Panc1 (cell line): Measurements from ENCODE around the gene KRT13. TPM values are rescaled to one million over a fixed set of nuclear protein-coding genes. Genes with fewer than 3 reads are reported as not detected.

Source experiments
- ATAC-seq: fragments of 200-7000 bp; cut with Tn5 transposase; 2 replicates; pipeline ENCODE4 v1.9.1; 2020; ENCODE audit warnings: mild to moderate bottlenecking, moderate library complexity
- BruUV-seq: library from RNA; stranded (reverse); fragments of 400-500 nt; replicated peaks from 2 replicates; lab custom pipeline; 2021; lab: Mats Ljungman, UMichigan
- CTCF ChIA-PET: fragments of 300-600 bp; sonication (Branson Sonifier 250); formaldehyde crosslinking; loops from one replicate; lab custom pipeline; 2022; ENCODE audit warnings: antibody characterized with exemption; lab: Charles Lee
- POLR2A ChIA-PET: fragments of 300-600 bp; sonication (Branson Sonifier 250); formaldehyde crosslinking; loops from one replicate; lab custom pipeline; 2022; ENCODE audit warnings: antibody characterized with exemption; lab: Charles Lee
- DNase-seq: peaks from one replicate; pipeline ENCODE4 v3.0.0-alpha.2; 2010; ENCODE audit warnings: low read depth, low spot score
- H3K27ac ChIP-seq: 2 replicates; pipeline ENCODE4 v1.5.1; 2011; ENCODE audit warnings: mild to moderate bottlenecking, low read length, inconsistent platforms
- H3K27me3 ChIP-seq: fragments of 200-500 bp; sonication (Bioruptor generic); 2 replicates; pipeline ENCODE4 v1.6.0; 2014; ENCODE audit warnings: low read length, inconsistent platforms; ENCODE audit not compliant: control insufficient read depth, insufficient read depth
- H3K36me3 ChIP-seq: fragments of 200-500 bp; sonication (Bioruptor generic); 2 replicates; pipeline ENCODE4 v1.5.1; 2014; ENCODE audit warnings: inconsistent platforms, mild to moderate bottlenecking, low read length, moderate library complexity; ENCODE audit not compliant: control insufficient read depth, insufficient read depth
- H3K4me1 ChIP-seq: 2 replicates; pipeline ENCODE4 v1.5.1; 2011; ENCODE audit warnings: inconsistent platforms, mild to moderate bottlenecking, low read length, moderate library complexity; ENCODE audit not compliant: control insufficient read depth, insufficient read depth
- H3K4me3 ChIP-seq, 2 experiments: 2 replicates each; pipeline ENCODE4 v1.5.1; 2011 to 2012; ENCODE audit warnings: low read depth in 2 of 2, low read length in 2 of 2, mild to moderate bottlenecking in 2 of 2, inconsistent platforms in 1 of 2, moderate library complexity in 1 of 2
- H3K9me3 ChIP-seq: fragments of 200-500 bp; sonication (Bioruptor generic); 2 replicates; pipeline ENCODE4 v1.5.1; 2014; ENCODE audit warnings: low read depth, mild to moderate bottlenecking, inconsistent platforms, low read length, moderate library complexity; ENCODE audit not compliant: control insufficient read depth, insufficient read depth
- CTCF ChIP-seq: fragments of 450-650 bp; IDR thresholded peaks from 2 replicates; pipeline ENCODE4 v1.5.1; 2017; ENCODE audit warnings: mild to moderate bottlenecking
- POLR2AphosphoS5 ChIP-seq: IDR thresholded peaks from 2 replicates; pipeline ENCODE4 v1.6.1; 2012; ENCODE audit warnings: mild to moderate bottlenecking, low read depth, low read length, moderate library complexity
- REST ChIP-seq, 2 experiments: IDR thresholded peaks; 2 replicates each; pipeline ENCODE4 v1.6.1; 2011 to 2012; ENCODE audit warnings: low read depth in 2 of 2, control low read depth in 1 of 2, low read length in 1 of 2, mild to moderate bottlenecking in 1 of 2, moderate library complexity in 1 of 2; ENCODE audit not compliant: insufficient read depth in 1 of 2
- SIN3A ChIP-seq: IDR thresholded peaks from 2 replicates; pipeline ENCODE4 v1.6.1; 2012; ENCODE audit warnings: low read depth, mild to moderate bottlenecking, low read length, moderate library complexity, borderline replicate concordance; ENCODE audit not compliant: insufficient read depth
- TCF7L2 ChIP-seq: IDR thresholded peaks from 2 replicates; pipeline ENCODE4 v1.6.1; 2011; ENCODE audit warnings: mild to moderate bottlenecking, low read depth, low read length, inconsistent platforms
- in situ Hi-C: cut with HindIII; loops from 2 replicates; pipeline ENCODE4 v1.10.0; 2016; ENCODE audit warnings: low sequenced_read_pairs, low pct_unique_long_range_greater_than_20kb
- intact Hi-C: fragments of 100-400 bp; cut with micrococcal nuclease; formaldehyde crosslinking; loops from one replicate; pipeline ENCODE4 v1.10.0; 2022; ENCODE audit not compliant: unreplicated experiment
- total RNA-seq: library from RNA; stranded (reverse); gene quantifications from one replicate; pipeline ENCODE4 v1.2.1, GENCODE V29; 2021; ENCODE audit not compliant: unreplicated experiment

Gene KRT13
- total RNA-seq, 1 experiment from 2014 or later = 0.36 TPM

GRCh38 chr17:41530062-41531048 is 24.9 kb upstream of the KRT13 start:
- peak; percentile 75 for ATAC-seq
- ChIA-PET POLR2A (interaction anchor here (0.5 to 1.1 kb wide), 5 partner anchors 9 to 1054 kb away, joined by 3 to 5 read pairs (median 3); no protein-coding TSS in a partner anchor), CTCF (interaction anchor here (0.6 to 4.0 kb wide), 4 partner anchors 18 to 209 kb away, joined by 3 to 42 read pairs (median 8); no protein-coding TSS in a partner anchor)
- H3K27me3 ChIP-seq = no peaks in the 10 kb centered on the region
- H3K36me3 ChIP-seq = peaks cover 5% of the 10 kb centered on the region; the same call in 1 of the 2 replicates
- BruUV-seq = no TSS peak
- H3K27ac ChIP-seq = peak overlapping the region; percentile 96
- in situ Hi-C loops (loop anchor here (25.0 kb wide), 1 partner anchor 107 kb away; no protein-coding TSS in a partner anchor), intact Hi-C loops (no loop called here)
- H3K9me3 ChIP-seq = no peaks in the 10 kb centered on the region
- no peak for DNase-seq
- peaks cover 48% of the 10 kb centered on the region for H3K4me1 ChIP-seq
- no peak for TF ChIP-seq CTCF
- peak; percentile 89 for TF ChIP-seq POLR2AphosphoS5
- TF ChIP-seq SIN3A = no peak
- TF ChIP-seq TCF7L2 = peak; percentile 88
- TF ChIP-seq REST (IDR thresholded peaks at IDR 0.05; ENCODE audit: insufficient read depth in 1 of 2, low read depth in 2 of 2, low read length in 1 of 2) = no peak
- peak overlapping the region; percentile 0 to 3; a peak in 3 of 4 replicates for H3K4me3 ChIP-seq

GRCh38 chr17:41529491-41529915 is 24.1 kb upstream of the KRT13 start:
- BruUV-seq = TSS peak; percentile 56
- intact Hi-C loops (loop anchor here (10.0 kb wide), 1 partner anchor 625 kb away; no protein-coding TSS in a partner anchor), in situ Hi-C loops (loop anchor here (25.0 kb wide), 1 partner anchor 108 kb away; no protein-coding TSS in a partner anchor)
- peaks cover 5% of the 10 kb centered on the region; the same call in 1 of the 2 replicates for H3K36me3 ChIP-seq
- no peaks in the 10 kb centered on the region for H3K27me3 ChIP-seq
- H3K27ac ChIP-seq = peak overlapping the region; percentile 96
- POLR2A ChIA-PET = interaction anchor here (0.7 to 1.9 kb wide), 4 partner anchors 13 to 1189 kb away, joined by 3 to 10 read pairs (median 4); no protein-coding TSS in a partner anchor
- peaks cover 54% of the 10 kb centered on the region for H3K4me1 ChIP-seq
- no peaks in the 10 kb centered on the region for H3K9me3 ChIP-seq
- peak overlapping the region; percentile 0 to 66; a peak in 3 of 4 replicates for H3K4me3 ChIP-seq
- DNase-seq (no peak), ATAC-seq (peak; percentile 2)
- TF ChIP-seq TCF7L2 = no peak
- TF ChIP-seq POLR2AphosphoS5 = no peak
- no peak for TF ChIP-seq SIN3A
- TF ChIP-seq CTCF = no peak
- TF ChIP-seq REST (IDR thresholded peaks at IDR 0.05; ENCODE audit: insufficient read depth in 1 of 2, low read depth in 2 of 2, low read length in 1 of 2) = no peak
- CTCF ChIA-PET = interaction anchor here (0.5 to 4.0 kb wide), 4 partner anchors 13 to 119 kb away, joined by 3 to 42 read pairs (median 6); no protein-coding TSS in a partner anchor
